Thymus (tissue), 14 donors: ENCODE data around the gene ASNS. TPM values are rescaled to one million over a fixed set of nuclear protein-coding genes. Genes with fewer than 3 reads are reported as not detected.
"Not testable (repeated sequence)": the region's sequence is repeated elsewhere in the genome, so short reads cannot be mapped to it uniquely, and the experiment has no call there.

Experiments
- DNase-seq, 9 donors: peaks; one replicate each; pipeline ENCODE4 v3.0.0-alpha.2; 2013; ENCODE audit warnings: low spot score in 9 of 9, low read depth in 6 of 9, missing footprints in 1 of 9
- H3K27ac ChIP-seq, 2 donors: one replicate each; pipeline ENCODE4 v1.5.1; 2013; ENCODE audit warnings: control low read depth in 1 of 2, low read depth in 1 of 2, low read length in 1 of 2, mild to moderate bottlenecking in 1 of 2, moderate library complexity in 1 of 2
- H3K27me3 ChIP-seq, 2 donors: one replicate each; pipeline ENCODE4 v1.5.1; 2013; ENCODE audit warnings: low read length in 1 of 2; ENCODE audit not compliant: control insufficient read depth in 2 of 2, insufficient read depth in 1 of 2
- H3K36me3 ChIP-seq, 2 donors: one replicate each; pipeline ENCODE4 v1.5.1; 2013; ENCODE audit warnings: low read length in 1 of 2, mild to moderate bottlenecking in 1 of 2, moderate library complexity in 1 of 2; ENCODE audit not compliant: control insufficient read depth in 2 of 2, insufficient read depth in 2 of 2
- H3K4me1 ChIP-seq, 2 donors: one replicate each; pipeline ENCODE4 v1.5.1; 2013; ENCODE audit warnings: low read length in 2 of 2; ENCODE audit not compliant: control insufficient read depth in 2 of 2, insufficient read depth in 2 of 2
- H3K4me3 ChIP-seq, 2 donors: one replicate each; pipeline ENCODE4 v1.5.1; 2013; ENCODE audit warnings: low read length in 2 of 2, control low read depth in 1 of 2, mild to moderate bottlenecking in 1 of 2
- H3K9me3 ChIP-seq, 2 donors: one replicate each; pipeline ENCODE4 v1.5.1; 2013; ENCODE audit warnings: low read length in 1 of 2, mild to moderate bottlenecking in 1 of 2; ENCODE audit not compliant: control insufficient read depth in 2 of 2, insufficient read depth in 1 of 2
- WGBS: extraction: QIAGEN DNeasy Blood & Tissue Kit; methylation state at CpG from one replicate; pipeline ENCODE4 v1.1.7; 2013; 5-methylcytosine and 5-hydroxymethylcytosine counted together
- long read RNA-seq, 10 donors: transcript quantifications; one replicate each; lab custom pipeline, GENCODE V29; 2026
- polyA plus RNA-seq: library from polyadenylated mRNA; stranded (reverse); fragments of 200-250 nt; gene quantifications from one replicate; pipeline ENCODE4 v1.2.3, GENCODE V29; 2013
- total RNA-seq: library from RNA; stranded (reverse); fragments of 120-200 nt; gene quantifications from one replicate; pipeline ENCODE4 v1.2.4, GENCODE V29; 2013
- donor health status: healthy.

Gene ASNS
- total RNA-seq (11.1 TPM), polyA plus RNA-seq (58.5 TPM)
- long read RNA-seq, donor 1, partial matches to known transcripts, result 0 of 1 reads
- long read RNA-seq, donor 1, other reads (novel, unspliced or antisense), result 0 of 1 reads
- long read RNA-seq, donor 2, result 0 reads
- long read RNA-seq, donor 3, partial matches to known transcripts, result 0 of 1 reads
- long read RNA-seq, donor 3, other reads (novel, unspliced or antisense), result 0 of 1 reads
- long read RNA-seq, donor 4, partial matches to known transcripts, result 0 of 3 reads
- long read RNA-seq, donor 4, other reads (novel, unspliced or antisense), result 0 of 3 reads
- long read RNA-seq, donor 5, partial matches to known transcripts, result 0 of 3 reads
- long read RNA-seq, donor 5, other reads (novel, unspliced or antisense), result 0 of 3 reads
- long read RNA-seq, donor 6, partial matches to known transcripts, result 0 of 2 reads
- long read RNA-seq, donor 6, other reads (novel, unspliced or antisense), result 0 of 2 reads
- long read RNA-seq, donor 7, partial matches to known transcripts, result 0 of 3 reads
- long read RNA-seq, donor 7, other reads (novel, unspliced or antisense), result 0 of 3 reads
- long read RNA-seq, donor 8, partial matches to known transcripts, result 0 of 1 reads
- long read RNA-seq, donor 8, other reads (novel, unspliced or antisense), result 0 of 1 reads
- long read RNA-seq, donor 9, partial matches to known transcripts, result 0 of 1 reads
- long read RNA-seq, donor 9, other reads (novel, unspliced or antisense), result 0 of 1 reads
- long read RNA-seq, donor 10, partial matches to known transcripts, result 0 of 1 reads
- long read RNA-seq, donor 10, other reads (novel, unspliced or antisense), result 0 of 1 reads

- Histone ChIP-seq H3K27ac (peak within 1 kb of the TSS; percentile 48 to 75), H3K27me3 (peaks cover 0 to 16% of the 10 kb centered on the region in 2 donors), H3K9me3 (no peaks in the 10 kb centered on the region), H3K4me3 (peak within 1 kb of the TSS; percentile 53 to 56), H3K4me1 (peaks cover 0 to 15% of the 10 kb centered on the region in 2 donors), H3K36me3 (no peaks in the 10 kb centered on the region)
- peak; percentile 24 to 85 (median 58) for DNase-seq
- WGBS, result under 1% methylated on average over 58 of the region's 58 CpGs
Observed at GRCh38 chr7:97872025-97872669, at the start of gene ASNS. Gene ASNS (minus strand): TSS chr7:97872408. CDS start chr7:97869156, 3,252 bp downstream.

- H3K4me1 ChIP-seq, H3K9me3 ChIP-seq, H3K4me3 ChIP-seq, H3K36me3 ChIP-seq, H3K27ac ChIP-seq, H3K27me3 ChIP-seq, DNase-seq: not testable (repeated sequence)
- 98% methylated on average over 3 of the region's 4 CpGs for WGBS
Observed at GRCh38 chr7:97921254-97921653, 49.0 kb upstream of the ASNS start.

GRCh38 chr7:97915267-97915666 lies 43.1 kb upstream of the ASNS start:
- not testable (repeated sequence) for H3K4me1 ChIP-seq, H3K27ac ChIP-seq, H3K27me3 ChIP-seq, H3K4me3 ChIP-seq, DNase-seq, H3K36me3 ChIP-seq, H3K9me3 ChIP-seq
- WGBS, result 52% methylated on average over 8 of the region's 8 CpGs

- not testable (repeated sequence) for H3K4me1 ChIP-seq, H3K27me3 ChIP-seq, H3K36me3 ChIP-seq, H3K9me3 ChIP-seq, H3K4me3 ChIP-seq, DNase-seq, H3K27ac ChIP-seq
- WGBS, result 88% methylated on average over 5 of the region's 5 CpGs
Observed at GRCh38 chr7:97912294-97912693, 40.1 kb upstream of the ASNS start.

GRCh38 chr7:97896893-97897292 lies 24.7 kb upstream of the ASNS start:
- not testable (repeated sequence) for H3K4me3 ChIP-seq, DNase-seq, H3K4me1 ChIP-seq, H3K9me3 ChIP-seq, H3K27ac ChIP-seq, H3K36me3 ChIP-seq, H3K27me3 ChIP-seq
- 98% methylated on average over 2 of the region's 2 CpGs for WGBS

- WGBS, result 89% methylated on average over 4 of the region's 4 CpGs
- not testable (repeated sequence) for H3K9me3 ChIP-seq, H3K27me3 ChIP-seq, H3K27ac ChIP-seq, DNase-seq, H3K4me3 ChIP-seq, H3K36me3 ChIP-seq, H3K4me1 ChIP-seq
Observed at GRCh38 chr7:97891721-97892120, 19.5 kb upstream of the ASNS start.

GRCh38 chr7:97879527-97879926 lies 7.3 kb upstream of the ASNS start:
- H3K27ac ChIP-seq, H3K4me3 ChIP-seq, DNase-seq, H3K36me3 ChIP-seq, H3K9me3 ChIP-seq, H3K27me3 ChIP-seq, H3K4me1 ChIP-seq: not testable (repeated sequence)
- WGBS, result 74% methylated on average over 3 of the region's 3 CpGs

GRCh38 chr7:97874894-97875293 lies 2.7 kb upstream of the ASNS start:
- DNase-seq, H3K9me3 ChIP-seq, H3K4me3 ChIP-seq, H3K27ac ChIP-seq, H3K36me3 ChIP-seq: not testable (repeated sequence)
- Histone ChIP-seq H3K27me3 (peaks cover 0 to 16% of the 10 kb centered on the region in 2 donors), H3K4me1 (peaks cover 0 to 15% of the 10 kb centered on the region in 2 donors)
- 97% methylated on average over 4 of the region's 4 CpGs for WGBS

GRCh38 chr7:97873606-97874005 lies 1.4 kb upstream of the ASNS start:
- Histone ChIP-seq H3K27ac (no peak overlapping the region), H3K4me3 (no peak overlapping the region), H3K27me3 (peaks cover 0 to 16% of the 10 kb centered on the region in 2 donors), H3K9me3 (no peaks in the 10 kb centered on the region), H3K36me3 (no peaks in the 10 kb centered on the region), H3K4me1 (peaks cover 0 to 15% of the 10 kb centered on the region in 2 donors)
- DNase-seq, result no peak
- 96% methylated on average over 3 of the region's 3 CpGs for WGBS
